Forelimb muscle (tissue), 1 donor: Measurements from ENCODE around the gene DHFR2. TPM values are rescaled to one million over a fixed set of nuclear protein-coding genes. Genes with fewer than 3 reads are reported as not detected.

Source experiments
- polyA plus RNA-seq: library from polyadenylated mRNA; unstranded; fragments of 120-200 nt; gene quantifications from one replicate; pipeline ENCODE4 v1.2.1, GENCODE V29; 2013; ENCODE audit not compliant: insufficient read length

Gene DHFR2
- polyA plus RNA-seq, 1 donor: 3.4 TPM

Other genes starting within 250 kb of the DHFR2 start
- 21.0 TPM for gene PROS1, start 89.0 kb downstream of the DHFR2 start, polyA plus RNA-seq
- 5.1 TPM for gene ARL13B, start 82.8 kb downstream of the DHFR2 start, polyA plus RNA-seq
- 0.11 TPM for gene STX19, start 34.3 kb downstream of the DHFR2 start, polyA plus RNA-seq
- gene NSUN3, start 145 bp upstream of the DHFR2 start, polyA plus RNA-seq: 7.0 TPM